Cardiac fibroblast (primary cell): ENCODE data around the gene EML3.

Experiments used
- DNase-seq, 2 donors: peaks; one replicate each; pipeline versions ENCODE4 v3.0.0 to v3.0.0-alpha.2; 2010; ENCODE audit warnings: low read depth in 2 of 2
- H3K4me3 ChIP-seq, 2 donors: replicated peaks in 1 of 2; 1 replicate in 1 of 2; 2 replicates in 1 of 2; pipeline ENCODE4 v1.5.1; 2011; ENCODE audit warnings: low read depth in 2 of 2, low read length in 2 of 2, mild to moderate bottlenecking in 2 of 2, moderate library complexity in 1 of 2
- TF ChIP-seq, protein P1 (sequence below): IDR thresholded peaks from one replicate; pipeline ENCODE4 v1.5.1; 2011; ENCODE audit warnings: low read depth, mild to moderate bottlenecking, low read length, inconsistent platforms

The EML3 gene

DNA sequence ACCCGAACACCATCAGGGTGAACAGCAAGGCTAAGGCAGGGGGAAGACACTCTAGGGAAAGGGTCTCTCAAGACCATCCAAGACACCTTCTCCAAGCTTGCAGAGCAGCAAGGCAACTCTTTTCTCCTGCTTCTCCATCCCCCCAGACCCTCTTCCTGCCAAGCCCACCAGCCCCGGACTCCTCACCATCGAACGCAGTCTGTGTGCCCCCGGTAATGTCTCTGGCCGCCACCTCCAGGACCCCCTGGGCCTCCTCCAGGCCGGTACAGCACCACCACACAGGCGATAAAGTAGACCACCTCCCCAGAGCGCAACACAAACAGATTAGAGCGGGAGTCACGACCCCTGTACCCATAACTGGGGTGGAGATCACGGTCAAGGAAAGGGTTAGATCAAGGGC, 3.8 kb downstream of the EML3 start:
- DNase-seq: no peak
- TF ChIP-seq, protein P1, sequence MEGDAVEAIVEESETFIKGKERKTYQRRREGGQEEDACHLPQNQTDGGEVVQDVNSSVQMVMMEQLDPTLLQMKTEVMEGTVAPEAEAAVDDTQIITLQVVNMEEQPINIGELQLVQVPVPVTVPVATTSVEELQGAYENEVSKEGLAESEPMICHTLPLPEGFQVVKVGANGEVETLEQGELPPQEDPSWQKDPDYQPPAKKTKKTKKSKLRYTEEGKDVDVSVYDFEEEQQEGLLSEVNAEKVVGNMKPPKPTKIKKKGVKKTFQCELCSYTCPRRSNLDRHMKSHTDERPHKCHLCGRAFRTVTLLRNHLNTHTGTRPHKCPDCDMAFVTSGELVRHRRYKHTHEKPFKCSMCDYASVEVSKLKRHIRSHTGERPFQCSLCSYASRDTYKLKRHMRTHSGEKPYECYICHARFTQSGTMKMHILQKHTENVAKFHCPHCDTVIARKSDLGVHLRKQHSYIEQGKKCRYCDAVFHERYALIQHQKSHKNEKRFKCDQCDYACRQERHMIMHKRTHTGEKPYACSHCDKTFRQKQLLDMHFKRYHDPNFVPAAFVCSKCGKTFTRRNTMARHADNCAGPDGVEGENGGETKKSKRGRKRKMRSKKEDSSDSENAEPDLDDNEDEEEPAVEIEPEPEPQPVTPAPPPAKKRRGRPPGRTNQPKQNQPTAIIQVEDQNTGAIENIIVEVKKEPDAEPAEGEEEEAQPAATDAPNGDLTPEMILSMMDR: no peak
- H3K4me3 ChIP-seq: no peak overlapping the region

DNA sequence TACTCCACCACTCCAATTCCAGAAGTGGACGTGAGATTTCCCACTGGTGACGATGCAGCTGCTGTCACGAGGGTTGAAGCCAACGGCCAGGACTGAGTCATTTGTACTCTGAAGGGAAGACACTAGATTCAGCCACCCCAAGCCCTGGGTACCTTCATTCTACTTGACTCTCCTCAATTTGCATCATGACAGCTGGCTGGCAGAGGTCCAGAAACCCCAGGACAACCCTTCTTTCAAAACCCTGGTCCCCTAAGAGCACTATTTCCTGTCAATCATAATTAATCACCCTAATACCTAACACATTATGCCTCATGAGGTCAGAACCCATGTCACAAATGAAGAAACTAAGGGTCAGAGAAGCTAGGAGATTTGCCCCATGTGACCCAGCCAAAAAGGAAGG, 4.9 kb downstream of the EML3 start:
- TF ChIP-seq, protein P1: no peak
- no peak for DNase-seq

DNA sequence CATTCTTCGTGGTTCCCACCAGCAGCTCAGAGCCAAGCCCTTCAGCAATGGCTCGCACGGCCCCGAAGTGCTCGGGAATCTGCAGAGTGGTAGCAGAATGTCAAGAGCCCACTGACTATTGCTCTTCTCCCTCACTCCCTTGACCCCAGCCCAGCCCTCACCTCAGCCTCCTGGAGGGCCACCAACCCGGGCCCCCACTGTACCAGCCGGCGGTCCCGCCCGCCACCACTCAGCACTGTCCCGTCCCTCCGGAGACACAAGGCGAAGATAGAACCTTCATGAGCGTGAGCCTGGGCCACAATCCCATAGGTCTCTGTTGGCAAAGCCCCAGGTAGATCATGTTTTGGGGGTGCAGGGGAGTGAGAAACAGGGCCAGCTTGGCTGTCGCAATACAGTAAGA, 6.7 kb downstream of the EML3 start:
- TF ChIP-seq, protein P1: no peak
- no peak for DNase-seq
- H3K4me3 ChIP-seq: no peak overlapping the region

More for the DNA sequence above, 4.9 kb downstream of the EML3 start:
- H3K4me3 ChIP-seq: no peak overlapping the region

DNA sequence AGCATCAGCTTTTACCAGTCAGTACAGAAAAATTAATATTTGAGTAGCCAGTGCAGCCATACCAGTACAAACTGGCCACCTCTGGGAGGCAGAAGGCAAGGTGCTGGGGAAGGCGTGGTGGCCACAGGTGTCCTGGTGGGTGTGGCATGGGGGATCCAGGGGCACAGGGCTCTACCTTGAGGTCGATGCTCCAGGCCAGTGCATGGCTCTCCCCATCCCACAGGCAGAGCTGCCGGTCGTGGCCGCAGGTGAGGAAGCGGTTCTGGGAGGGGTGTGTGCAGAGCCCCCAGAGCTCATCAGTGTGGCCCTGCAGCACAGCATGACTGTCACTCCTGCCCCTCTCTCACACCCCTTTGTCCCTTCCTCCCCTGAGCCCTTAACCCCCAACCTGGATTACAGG, 7.1 kb downstream of the EML3 start:
- TF ChIP-seq, protein P1: no peak
- DNase-seq: no peak
- H3K4me3 ChIP-seq: no peak overlapping the region

DNA sequence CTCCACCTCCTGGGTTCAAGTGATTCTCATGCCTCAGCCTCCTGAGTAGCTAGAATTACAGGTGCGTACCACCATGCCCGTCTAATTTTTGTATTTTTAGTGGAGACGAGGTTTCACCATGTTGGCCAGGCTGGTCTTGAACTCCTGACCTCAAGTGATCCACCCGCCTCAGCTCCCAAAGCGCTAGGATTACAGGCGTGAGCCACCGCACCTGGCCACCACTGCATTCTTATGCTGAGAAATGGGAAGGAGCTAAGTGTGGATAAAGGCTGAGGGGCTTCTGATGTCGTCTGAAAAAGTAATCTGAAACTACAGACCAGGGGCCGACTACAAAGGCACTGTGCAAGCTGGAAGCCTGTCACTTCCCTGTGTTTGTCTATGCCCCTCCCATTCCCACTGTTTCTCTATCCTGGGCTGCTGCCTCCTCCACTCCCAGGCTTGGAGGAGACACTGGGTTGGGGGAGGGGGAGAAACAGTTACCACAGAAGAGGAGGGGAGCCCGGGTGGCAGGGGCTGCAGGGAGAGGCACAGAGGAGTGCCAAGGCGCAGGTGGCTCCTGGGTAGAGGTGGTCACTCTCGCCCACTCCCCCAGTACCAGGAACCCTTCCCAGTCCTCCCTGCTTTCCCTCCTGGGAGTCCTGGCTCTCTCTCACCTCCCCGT, 8.0 kb downstream of the EML3 start:
- H3K4me3 ChIP-seq: no peak overlapping the region
- peak in 1 of 2 donors; percentile 16 for DNase-seq
- TF ChIP-seq, protein P1: no peak

DNA sequence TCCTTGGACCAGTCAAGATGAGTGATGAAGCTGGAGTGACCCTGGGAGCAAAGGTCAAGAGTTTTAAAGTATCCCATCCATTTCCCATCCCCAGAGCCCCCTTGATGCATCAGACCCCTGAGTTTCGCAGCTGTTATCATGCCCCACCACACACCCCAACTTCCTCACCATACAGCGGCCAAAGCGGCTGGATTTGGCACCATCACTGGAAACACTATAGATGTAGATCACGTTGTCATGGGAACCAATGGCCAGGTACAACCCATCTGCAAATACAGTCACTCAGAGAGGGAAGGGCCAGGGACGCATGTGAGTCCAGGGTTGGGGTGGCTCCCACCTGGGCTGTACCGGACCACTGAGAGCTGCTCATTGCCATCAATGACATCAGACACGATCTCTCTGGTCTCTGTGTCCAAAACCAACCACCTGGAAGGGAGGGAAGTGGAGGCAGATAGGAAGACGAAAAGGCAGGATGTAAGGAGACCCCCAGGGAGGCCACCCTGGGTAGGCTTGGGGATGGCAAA, 8.7 kb downstream of the EML3 start:
- TF ChIP-seq, protein P1: no peak
- H3K4me3 ChIP-seq: no peak overlapping the region
- DNase-seq: no peak

DNA sequence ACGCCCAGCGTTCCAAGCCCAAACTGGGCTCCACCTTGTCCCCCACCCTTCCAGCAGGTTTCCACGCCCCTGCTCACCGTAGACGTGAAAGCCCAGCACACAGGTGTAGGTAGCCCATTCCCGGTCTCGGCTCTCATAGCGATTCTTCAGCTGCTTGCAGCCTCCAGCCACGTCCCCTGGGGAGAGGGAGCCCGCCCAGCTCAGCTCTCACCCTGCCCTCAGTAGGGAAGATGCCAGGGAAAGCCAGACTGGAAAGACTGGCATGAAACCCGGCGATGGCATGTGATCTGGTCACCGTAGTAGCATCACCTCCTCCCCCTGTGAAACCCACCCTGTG, 9.5 kb downstream of the EML3 start:
- H3K4me3 ChIP-seq: peak overlapping the region in 1 of 2 donors; percentile 8
- DNase-seq: peak in 1 of 2 donors; percentile 14
- TF ChIP-seq, protein P1: no peak
